Islet precursor cell (in vitro differentiated cells): ENCODE measurements around the gene AGAP3.

Source experiments
- DNase-seq: peaks from one replicate; pipeline ENCODE4 v3.0.0-alpha.2; 2018

AGAP3 gene

GRCh38 chr7:151088856-151089699 is 2.8 kb downstream of the AGAP3 start:
- DNase-seq, result peak; percentile 93

- DNase-seq, result no peak
Observed at GRCh38 chr7:151089893-151090730, 3.8 kb downstream of the AGAP3 start.

GRCh38 chr7:151091003-151091402 is 4.7 kb downstream of the AGAP3 start:
- DNase-seq, result no peak

GRCh38 chr7:151091431-151091830 is 5.2 kb downstream of the AGAP3 start:
- peak; percentile 80 for DNase-seq

GRCh38 chr7:151091988-151092387 is 5.7 kb downstream of the AGAP3 start:
- DNase-seq, result no peak

- no peak for DNase-seq
Observed at GRCh38 chr7:151093748-151094147, 7.5 kb downstream of the AGAP3 start.

- no peak for DNase-seq
Observed at GRCh38 chr7:151094675-151095074, 8.4 kb downstream of the AGAP3 start.

GRCh38 chr7:151095123-151095797 is 9.0 kb downstream of the AGAP3 start:
- DNase-seq, result no peak

GRCh38 chr7:151095828-151096475 is 9.7 kb downstream of the AGAP3 start:
- no peak for DNase-seq

- DNase-seq, result no peak
Observed at GRCh38 chr7:151099486-151100211, 13.4 kb downstream of the AGAP3 start.

GRCh38 chr7:151100921-151101320 is 14.6 kb downstream of the AGAP3 start:
- no peak for DNase-seq

- no peak for DNase-seq
Observed at GRCh38 chr7:151101621-151102396, 15.5 kb downstream of the AGAP3 start.

GRCh38 chr7:151102991-151103390 is 16.7 kb downstream of the AGAP3 start:
- DNase-seq, result no peak

GRCh38 chr7:151103973-151104372 is 17.7 kb downstream of the AGAP3 start:
- DNase-seq, result no peak

GRCh38 chr7:151104411-151105235 is 18.3 kb downstream of the AGAP3 start:
- DNase-seq, result no peak

- no peak for DNase-seq
Observed at GRCh38 chr7:151107882-151108281, 21.6 kb downstream of the AGAP3 start.

- DNase-seq, result no peak
Observed at GRCh38 chr7:151109094-151110048, 23.1 kb downstream of the AGAP3 start.

GRCh38 chr7:151110236-151110940 is 24.1 kb downstream of the AGAP3 start:
- no peak for DNase-seq
